Activated CD4-positive, CD25-positive, alpha-beta regulatory T cell treated with anti-CD3 and anti-CD28 coated beads, Interleukin-2, amount 50 U/mL, for 16 hours (primary cell): ENCODE results near the gene UROC1.

Source experiments
- DNase-seq: peaks from one replicate; pipeline ENCODE4 v3.0.0-alpha.2; 2020; ENCODE audit warnings: low read depth, low spot score

UROC1 gene

GRCh38 chr3:126517291-126517951, at the start of gene UROC1:
Gene UROC1, minus strand, starts transcription at chr3:126517773. Its CDS starts 54 bp downstream, at chr3:126517719.
- DNase-seq, result no peak

GRCh38 chr3:126562737-126563276, 45.2 kb upstream of the UROC1 start:
- no peak for DNase-seq

GRCh38 chr3:126558336-126559071, 40.9 kb upstream of the UROC1 start, which contains the start of gene C3orf22:
Gene C3orf22, minus strand, starts transcription at chr3:126558932. Its CDS starts 5,542 bp downstream, at chr3:126553390.
- DNase-seq, result no peak

- no peak for DNase-seq
Observed at GRCh38 chr3:126557761-126558160, 40.2 kb upstream of the UROC1 start.

- DNase-seq, result no peak
Observed at GRCh38 chr3:126557415-126557745, 39.8 kb upstream of the UROC1 start.

GRCh38 chr3:126556637-126557414, 39.3 kb upstream of the UROC1 start:
- no peak for DNase-seq

- no peak for DNase-seq
Observed at GRCh38 chr3:126555795-126556636, 38.4 kb upstream of the UROC1 start.

GRCh38 chr3:126554560-126555525, 37.3 kb upstream of the UROC1 start:
- DNase-seq, result no peak

GRCh38 chr3:126553284-126554084, 35.9 kb upstream of the UROC1 start:
- no peak for DNase-seq

GRCh38 chr3:126552688-126553283, 35.2 kb upstream of the UROC1 start:
- no peak for DNase-seq

- no peak for DNase-seq
Observed at GRCh38 chr3:126551839-126552687, 34.5 kb upstream of the UROC1 start.

GRCh38 chr3:126551121-126551838, 33.7 kb upstream of the UROC1 start:
- DNase-seq, result no peak

- DNase-seq, result no peak
Observed at GRCh38 chr3:126550488-126551051, 33.0 kb upstream of the UROC1 start.

GRCh38 chr3:126549861-126550487, 32.4 kb upstream of the UROC1 start:
- DNase-seq, result no peak

GRCh38 chr3:126548556-126549466, 31.2 kb upstream of the UROC1 start:
- no peak for DNase-seq
